Endothelial cell of umbilical vein (primary cell): Measurements from ENCODE around the gene ADRA2C. TPM values are rescaled to one million over a fixed set of nuclear protein-coding genes. Genes with fewer than 3 reads are reported as not detected.

Experiments used
- BruUV-seq: library from RNA; stranded (reverse); fragments of 400-500 nt; replicated peaks from 2 replicates; lab custom pipeline; 2021; lab: Mats Ljungman, UMichigan
- CTCF ChIA-PET: fragments of 300-600, 350-600 bp; sonication (Branson Sonifier 250); formaldehyde crosslinking; loops from one replicate; lab custom pipeline; 2021; ENCODE audit warnings: antibody characterized with exemption, inconsistent platforms; lab: Charles Lee
- POLR2A ChIA-PET: fragments of 300-600, 350-600 bp; sonication (Branson Sonifier 250); formaldehyde crosslinking; loops from one replicate; lab custom pipeline; 2021; ENCODE audit warnings: antibody characterized with exemption, inconsistent platforms; lab: Charles Lee
- DNase-seq: peaks from one replicate; pipeline ENCODE4 v3.0.0-alpha.2; 2011; ENCODE audit warnings: low read depth, low spot score
- FAIRE-seq: peaks from 2 replicates; lab custom pipeline; 2011; peaks lifted over from hg19 to GRCh38; lab: Jason Lieb, UNC
- H2AFZ ChIP-seq: 2 replicates; pipeline ENCODE4 v1.6.0; 2012; ENCODE audit warnings: low read depth, low read length, control low read depth, inconsistent platforms
- H3K27ac ChIP-seq: 2 replicates; pipeline ENCODE4 v1.5.1; 2011; ENCODE audit warnings: low read depth, mild to moderate bottlenecking, control low read depth, low read length, moderate library complexity; ENCODE audit not compliant: insufficient read depth
- H3K27me3 ChIP-seq, 2 experiments: 2 replicates each; pipeline versions ENCODE4 v1.6.0 to v1.6.1; 2011; ENCODE audit warnings: low read length in 2 of 2, mixed read lengths in 1 of 2; ENCODE audit not compliant: control insufficient read depth in 2 of 2, insufficient read depth in 2 of 2
- H3K36me3 ChIP-seq, 2 experiments: 2 replicates in 1 of 2; 3 replicates in 1 of 2; pipeline ENCODE4 v1.5.1; 2011; ENCODE audit warnings: low read length in 2 of 2, mild to moderate bottlenecking in 1 of 2, moderate library complexity in 1 of 2; ENCODE audit not compliant: control insufficient read depth in 2 of 2, insufficient read depth in 2 of 2; ENCODE audit errors: extremely low read depth in 1 of 2
- H3K4me1 ChIP-seq: 3 replicates; pipeline ENCODE4 v1.5.1; 2011; ENCODE audit warnings: mild to moderate bottlenecking, low read length; ENCODE audit not compliant: control insufficient read depth, insufficient read depth; ENCODE audit errors: extremely low read depth
- H3K4me2 ChIP-seq: 2 replicates; pipeline ENCODE4 v1.6.1; 2011; ENCODE audit warnings: low read length, control low read depth, mixed read lengths; ENCODE audit not compliant: insufficient read depth
- H3K4me3 ChIP-seq, 3 experiments: fragments of 200-600 bp in 1 of 3; sonication (generic), shearing (Covaris generic) in 1 of 3; replicated peaks in 1 of 3; 2 replicates each; pipeline ENCODE4 v1.5.1; 2011 to 2016; ENCODE audit warnings: control low read depth in 3 of 3, low read length in 3 of 3, mild to moderate bottlenecking in 2 of 3, inconsistent platforms in 1 of 3, low read depth in 1 of 3, moderate library complexity in 1 of 3; ENCODE audit not compliant: insufficient read depth in 1 of 3
- H3K79me2 ChIP-seq: 2 replicates; pipeline ENCODE4 v1.6.0; 2012; ENCODE audit warnings: low read length, inconsistent platforms; ENCODE audit not compliant: control insufficient read depth, insufficient read depth
- H3K9ac ChIP-seq: replicated peaks from 2 replicates; pipeline ENCODE3; 2011; ENCODE audit warnings: low read length, control low read depth; ENCODE audit not compliant: insufficient read depth; ENCODE audit errors: extremely low read depth
- H3K9me1 ChIP-seq: replicated peaks from 3 replicates; pipeline ENCODE4 v1.6.0; 2011; ENCODE audit warnings: mild to moderate bottlenecking, low read length; ENCODE audit not compliant: control insufficient read depth, insufficient read depth; ENCODE audit errors: extremely low read depth
- H3K9me3 ChIP-seq: replicated peaks from 2 replicates; pipeline ENCODE4 v1.5.1; 2012; ENCODE audit warnings: low read length, inconsistent platforms; ENCODE audit not compliant: control insufficient read depth, insufficient read depth
- H4K20me1 ChIP-seq: replicated peaks from 2 replicates; pipeline ENCODE3; 2011; ENCODE audit warnings: mild to moderate bottlenecking, low read length; ENCODE audit not compliant: control insufficient read depth, insufficient read depth; ENCODE audit errors: extremely low read depth
- CTCF ChIP-seq, 2 donors: IDR thresholded peaks; 1 replicate in 1 of 2; 2 replicates in 1 of 2; pipeline ENCODE4 v1.5.1; 2011; ENCODE audit warnings: low read length in 2 of 2, mild to moderate bottlenecking in 2 of 2, moderate library complexity in 2 of 2, control low read depth in 1 of 2, inconsistent platforms in 1 of 2, low read depth in 1 of 2; ENCODE audit not compliant: insufficient read depth in 1 of 2; ENCODE audit errors: extremely low read depth in 1 of 2
- EZH2 ChIP-seq: IDR thresholded peaks from 2 replicates; pipeline ENCODE4 v1.6.1; 2012; ENCODE audit warnings: borderline replicate concordance, low read depth, mild to moderate bottlenecking, moderate library complexity, low read length, inconsistent platforms; ENCODE audit not compliant: severe bottlenecking
- FOS ChIP-seq: IDR thresholded peaks from 2 replicates; pipeline ENCODE4 v1.6.1; 2011; ENCODE audit warnings: mild to moderate bottlenecking, low read length, moderate library complexity, borderline replicate concordance; ENCODE audit not compliant: insufficient read depth
- GATA2 ChIP-seq: IDR thresholded peaks from 2 replicates; pipeline ENCODE4 v1.7.0; 2011; ENCODE audit warnings: low read depth, mild to moderate bottlenecking, moderate library complexity, mixed read lengths, low read length; ENCODE audit not compliant: insufficient read length, insufficient read depth
- JUN ChIP-seq: IDR thresholded peaks from 2 replicates; pipeline ENCODE4 v1.6.1; 2011; ENCODE audit warnings: borderline replicate concordance, low read depth; ENCODE audit not compliant: insufficient read length, insufficient read depth
- MYC ChIP-seq: IDR thresholded peaks from one replicate; pipeline ENCODE4 v1.6.1; 2011; ENCODE audit warnings: mild to moderate bottlenecking, low read depth, low read length
- POLR2AphosphoS5 ChIP-seq: IDR thresholded peaks from 2 replicates; pipeline ENCODE4 v1.6.1; 2012; ENCODE audit warnings: low read depth, mild to moderate bottlenecking, control low read depth, low read length, moderate library complexity; ENCODE audit not compliant: insufficient read depth
- dilution Hi-C: fragments of 300-500 bp; cut with MboI; formaldehyde crosslinking; loops from one replicate; pipeline ENCODE4 v1.15.0; 2019; ENCODE audit warnings: low sequenced_read_pairs; ENCODE audit not compliant: extremely low pct_ligation_motif_present
- intact Hi-C: fragments of 100-400 bp; cut with micrococcal nuclease; formaldehyde crosslinking; loops from one replicate; pipeline ENCODE4 v1.10.0; 2022
- polyA plus RNA-seq, 4 experiments: library from polyadenylated mRNA; depleted of rRNA in 3 of 4; stranded (reverse) in 3 of 4; unstranded in 1 of 4; fragments of >200 nt; gene quantifications; 2 replicates each; pipeline versions ENCODE4 v1.2.1 to v1.2.3, GENCODE V29; 2011 to 2012; ENCODE audit warnings: missing spikeins in 1 of 4
- total RNA-seq: library from RNA; stranded (reverse); gene quantifications from 2 replicates; pipeline ENCODE4 v1.2.3, GENCODE V29; 2021
- TF ChIP-seq, protein P1 (sequence below): IDR thresholded peaks from 2 replicates; pipeline ENCODE4 v1.6.1; 2011; ENCODE audit not compliant: insufficient read depth, insufficient read length

The ADRA2C gene
- total and polyA plus RNA-seq, 2 donors (not counting 3 experiments of a cell fraction or from before 2014, with no cell fraction given): 0.03 to 0.40 TPM

DNA sequence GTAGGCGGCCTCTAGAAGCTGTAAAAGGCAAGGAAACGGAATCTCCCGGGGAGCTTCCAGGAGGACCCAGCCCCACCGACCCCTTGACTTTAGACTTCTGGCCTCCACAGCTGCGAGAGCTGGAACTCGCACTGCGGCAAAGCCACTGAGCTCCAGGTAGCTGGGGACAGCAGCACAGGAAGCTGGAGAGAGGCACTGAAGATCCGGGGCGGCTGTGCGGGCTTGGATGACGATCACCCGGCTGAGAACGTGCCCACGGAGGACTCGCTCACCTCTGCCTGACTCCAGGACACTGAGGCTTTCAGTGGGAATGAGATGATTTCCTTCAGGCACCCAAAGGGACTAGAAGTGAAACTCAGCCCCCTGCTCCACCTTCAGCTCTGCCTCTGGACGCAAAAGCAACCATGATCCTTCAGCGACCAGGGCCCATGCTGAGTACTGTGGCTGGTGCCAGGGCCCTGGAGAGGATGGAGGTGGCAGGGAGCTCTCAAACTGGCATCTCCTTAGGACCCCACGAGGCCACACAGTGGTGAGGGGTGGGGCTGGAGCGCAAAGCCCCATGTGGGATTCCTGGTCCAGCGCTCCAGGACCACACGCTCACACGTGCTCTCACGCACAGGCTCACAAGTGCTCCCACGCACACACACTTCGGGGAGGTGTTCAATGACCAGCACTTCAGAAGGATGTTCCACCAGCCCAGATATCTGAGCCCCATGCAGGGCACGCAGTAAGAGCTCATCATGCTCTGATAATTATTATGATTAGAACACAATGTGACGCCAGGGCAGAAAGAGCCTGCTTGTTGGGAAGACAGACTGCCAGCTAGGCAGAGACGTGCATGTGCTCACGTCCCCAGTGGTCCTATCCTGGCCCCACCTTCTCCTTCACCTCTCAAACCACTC lies 47.2 kb downstream of the ADRA2C start:
- BruUV-seq: no TSS peak
- Histone ChIP-seq H3K79me2 (no peaks in the 10 kb centered on the region), H3K4me2 (no peak overlapping the region), H3K9ac (no peak overlapping the region), H4K20me1 (no peaks in the 10 kb centered on the region), H3K36me3 (no peaks in the 10 kb centered on the region), H3K4me1 (no peaks in the 10 kb centered on the region), H3K4me3 (no peak overlapping the region), H3K9me1 (no peaks in the 10 kb centered on the region), H3K27me3 (no peaks in the 10 kb centered on the region), H3K9me3 (no peaks in the 10 kb centered on the region), H2AFZ (no peak overlapping the region), H3K27ac (no peak overlapping the region)
- no peak for DNase-seq
- ChIA-PET CTCF (no interaction called here), POLR2A (no interaction called here)
- no peak for FAIRE-seq
- dilution Hi-C loops (no loop called here), intact Hi-C loops (no loop called here)
- TF ChIP-seq, protein P1, sequence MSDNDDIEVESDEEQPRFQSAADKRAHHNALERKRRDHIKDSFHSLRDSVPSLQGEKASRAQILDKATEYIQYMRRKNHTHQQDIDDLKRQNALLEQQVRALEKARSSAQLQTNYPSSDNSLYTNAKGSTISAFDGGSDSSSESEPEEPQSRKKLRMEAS: no peak
- no peak for TF ChIP-seq CTCF (IDR thresholded peaks at IDR 0.05; ENCODE audit: extremely low read depth in 1 of 2, insufficient read depth in 1 of 2, low read depth in 1 of 2, low read length in 2 of 2)
- TF ChIP-seq MYC: no peak
- TF ChIP-seq JUN: no peak
- no peak for TF ChIP-seq GATA2
- no peak for TF ChIP-seq EZH2
- TF ChIP-seq POLR2AphosphoS5: no peak
- TF ChIP-seq FOS: no peak
